ENCODE data around the gene NARS2.

Gene NARS2

DNA sequence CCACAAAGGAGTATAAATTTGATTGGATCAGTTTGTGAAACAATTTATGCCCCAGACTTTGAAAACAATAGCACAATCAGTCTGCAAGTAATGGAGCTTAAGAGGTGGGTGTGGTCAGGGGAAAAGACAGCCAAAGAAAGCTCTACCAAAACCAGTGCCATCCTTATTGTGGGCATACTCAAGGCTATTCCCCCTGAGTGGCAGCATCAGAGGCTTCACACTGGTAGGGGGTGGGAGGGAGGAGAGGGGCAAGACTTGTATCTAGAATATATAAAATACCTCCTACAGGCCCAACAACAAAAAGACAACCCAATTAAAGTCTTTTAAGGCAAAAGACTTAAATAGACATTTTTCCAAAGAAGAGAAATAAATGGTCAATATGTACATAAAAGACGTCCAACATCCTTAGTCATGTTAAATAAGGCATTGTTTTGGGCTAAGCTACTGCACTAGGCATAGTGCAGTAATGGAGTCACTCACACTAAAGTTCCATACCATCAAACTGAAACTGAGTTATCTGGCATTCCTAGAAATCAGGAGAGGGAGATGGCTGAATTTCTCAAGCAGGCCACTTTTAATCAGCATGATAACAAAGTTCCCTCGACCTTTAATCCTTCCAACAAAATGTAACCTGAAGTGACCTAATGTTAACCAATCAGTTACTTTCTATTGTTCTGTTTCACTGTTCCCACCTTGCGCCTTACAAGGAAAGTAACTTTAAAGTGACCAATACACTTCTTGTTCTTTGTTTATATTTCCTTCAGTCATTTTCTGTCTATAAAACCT lies 24.8 kb downstream of the NARS2 start:
- no peak overlapping the region for H3K9ac ChIP-seq (ENCODE audit: low read length)
- peaks cover 11% of the 10 kb centered on the region; the same call in 1 of the 2 replicates for H3K79me2 ChIP-seq (ENCODE audit: insufficient read depth, low read length)
- H3K4me2 ChIP-seq (ENCODE audit: low read depth, low read length, poor library complexity, severe bottlenecking), result no peak overlapping the region
- no peak overlapping the region for H3K27ac ChIP-seq (ENCODE audit: low read depth, low read length)
- no peaks in the 10 kb centered on the region for H3K9me2 ChIP-seq (replicated peaks; ENCODE audit: insufficient read depth, low read length)
- no peak overlapping the region for H3K4me3 ChIP-seq (ENCODE audit: insufficient read depth, low read length, poor library complexity, severe bottlenecking)
- no peaks in the 10 kb centered on the region for H3K36me3 ChIP-seq (ENCODE audit: low read length)
- no peaks in the 10 kb centered on the region for H3K27me3 ChIP-seq (ENCODE audit: low read length)
- H4K20me1 ChIP-seq (ENCODE audit: low read depth, low read length), result no peaks in the 10 kb centered on the region
- H3K9me3 ChIP-seq (ENCODE audit: insufficient read depth, low read length), result no peaks in the 10 kb centered on the region
- H2AFZ ChIP-seq (ENCODE audit: low read depth, low read length, severe bottlenecking), result no peak overlapping the region
- TF ChIP-seq, protein P1, sequence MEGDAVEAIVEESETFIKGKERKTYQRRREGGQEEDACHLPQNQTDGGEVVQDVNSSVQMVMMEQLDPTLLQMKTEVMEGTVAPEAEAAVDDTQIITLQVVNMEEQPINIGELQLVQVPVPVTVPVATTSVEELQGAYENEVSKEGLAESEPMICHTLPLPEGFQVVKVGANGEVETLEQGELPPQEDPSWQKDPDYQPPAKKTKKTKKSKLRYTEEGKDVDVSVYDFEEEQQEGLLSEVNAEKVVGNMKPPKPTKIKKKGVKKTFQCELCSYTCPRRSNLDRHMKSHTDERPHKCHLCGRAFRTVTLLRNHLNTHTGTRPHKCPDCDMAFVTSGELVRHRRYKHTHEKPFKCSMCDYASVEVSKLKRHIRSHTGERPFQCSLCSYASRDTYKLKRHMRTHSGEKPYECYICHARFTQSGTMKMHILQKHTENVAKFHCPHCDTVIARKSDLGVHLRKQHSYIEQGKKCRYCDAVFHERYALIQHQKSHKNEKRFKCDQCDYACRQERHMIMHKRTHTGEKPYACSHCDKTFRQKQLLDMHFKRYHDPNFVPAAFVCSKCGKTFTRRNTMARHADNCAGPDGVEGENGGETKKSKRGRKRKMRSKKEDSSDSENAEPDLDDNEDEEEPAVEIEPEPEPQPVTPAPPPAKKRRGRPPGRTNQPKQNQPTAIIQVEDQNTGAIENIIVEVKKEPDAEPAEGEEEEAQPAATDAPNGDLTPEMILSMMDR (IDR thresholded peaks at IDR 0.05; ENCODE audit: insufficient read depth, low read length, poor library complexity, severe bottlenecking), result no peak
- no peak for TF ChIP-seq EZH2phosphoT487 (conservative IDR thresholded peaks at IDR 0.05; ENCODE audit: low read length)
- no peaks in the 10 kb centered on the region for H3F3A ChIP-seq (ENCODE audit: insufficient read depth)

DNA sequence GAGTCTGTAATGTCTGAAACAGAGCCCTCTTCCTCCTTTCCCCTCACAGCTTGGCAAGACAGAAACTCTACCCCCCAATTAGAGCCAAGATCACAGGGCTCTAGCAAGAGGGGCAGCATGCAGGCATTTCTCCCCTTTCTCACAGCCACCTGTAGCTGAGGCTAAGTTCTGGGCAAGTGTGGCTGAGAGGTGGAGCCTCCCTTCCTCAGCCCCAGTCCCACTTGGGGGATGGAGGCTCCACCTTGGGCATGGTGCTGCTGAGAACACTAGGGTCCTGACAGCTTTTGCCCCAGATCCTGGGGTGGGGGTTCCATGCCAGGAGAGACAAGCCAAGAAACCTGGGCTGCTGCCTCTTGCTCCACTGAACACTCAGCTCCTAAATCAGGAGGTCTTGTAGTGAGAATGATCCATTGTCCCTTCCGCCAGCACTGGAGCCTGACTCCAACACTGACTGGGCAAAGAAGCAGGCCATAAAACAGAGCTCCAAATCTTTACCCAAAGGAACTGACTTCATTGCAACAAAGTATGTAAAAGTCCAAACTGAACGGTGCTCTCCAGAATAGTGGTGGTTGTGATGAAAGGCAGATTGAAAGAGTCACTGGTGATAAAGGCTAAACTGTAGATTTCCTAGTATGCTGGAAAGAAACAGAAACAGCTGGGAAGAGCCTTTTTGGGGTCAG lies 25.6 kb downstream of the NARS2 start:
- no peaks in the 10 kb centered on the region for H3K9me3 ChIP-seq (ENCODE audit: insufficient read depth, low read length)
- H4K20me1 ChIP-seq (ENCODE audit: low read depth, low read length), result no peaks in the 10 kb centered on the region
- H3K36me3 ChIP-seq (ENCODE audit: low read length), result no peaks in the 10 kb centered on the region
- H3K27me3 ChIP-seq (ENCODE audit: low read length), result no peaks in the 10 kb centered on the region
- no peak for TF ChIP-seq EZH2phosphoT487 (conservative IDR thresholded peaks at IDR 0.05; ENCODE audit: low read length)
- TF ChIP-seq, protein P1 (IDR thresholded peaks at IDR 0.05; ENCODE audit: insufficient read depth, low read length, poor library complexity, severe bottlenecking), result no peak
- no peaks in the 10 kb centered on the region for H3K9me2 ChIP-seq (replicated peaks; ENCODE audit: insufficient read depth, low read length)
- H2AFZ ChIP-seq (ENCODE audit: low read depth, low read length, severe bottlenecking), result no peak overlapping the region
- H3K79me2 ChIP-seq (ENCODE audit: insufficient read depth, low read length), result peaks cover 11% of the 10 kb centered on the region; the same call in 1 of the 2 replicates
- no peak overlapping the region for H3K27ac ChIP-seq (ENCODE audit: low read depth, low read length)
- H3K4me2 ChIP-seq (ENCODE audit: low read depth, low read length, poor library complexity, severe bottlenecking), result no peak overlapping the region
- no peaks in the 10 kb centered on the region for H3F3A ChIP-seq (ENCODE audit: insufficient read depth)
- no peak overlapping the region for H3K4me3 ChIP-seq (ENCODE audit: insufficient read depth, low read length, poor library complexity, severe bottlenecking)
- H3K9ac ChIP-seq (ENCODE audit: low read length), result no peak overlapping the region

DNA sequence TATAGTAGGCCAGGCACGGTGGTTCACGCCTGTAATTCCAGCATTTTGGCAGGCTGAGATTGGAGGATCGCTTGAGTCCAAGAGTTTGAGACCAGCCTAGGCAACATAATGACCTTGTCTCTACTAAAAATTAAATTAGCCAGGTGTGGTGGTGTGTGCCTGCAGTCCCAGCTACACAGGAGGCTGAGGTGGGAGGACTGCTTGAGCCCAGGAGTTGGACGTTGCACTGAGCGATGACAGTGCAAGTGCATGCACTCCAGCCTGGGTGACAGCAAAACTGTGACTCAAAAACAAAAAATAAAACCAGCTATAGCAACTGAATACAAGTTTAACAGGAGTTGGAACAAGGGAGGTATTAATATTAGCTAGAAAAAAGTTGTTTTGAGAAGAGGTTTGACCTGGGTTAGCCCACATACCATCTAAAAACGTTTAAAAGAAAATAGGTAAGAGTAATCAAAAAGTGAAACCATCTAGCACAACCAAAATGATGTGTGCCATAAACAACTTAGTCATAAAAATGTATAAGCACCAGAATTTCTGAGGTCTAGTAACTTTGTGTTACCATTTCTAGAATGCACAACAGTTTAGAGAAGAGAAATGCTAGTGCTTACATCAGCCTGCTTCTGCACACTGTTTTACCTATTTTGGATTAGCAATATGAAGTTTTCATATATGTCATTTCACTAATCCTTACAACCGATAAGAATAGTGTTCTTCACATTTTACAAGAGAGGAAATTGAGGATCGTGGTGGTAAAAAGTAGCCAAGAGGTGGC lies 26.5 kb downstream of the NARS2 start:
- H3K9me2 ChIP-seq (replicated peaks; ENCODE audit: insufficient read depth, low read length), result no peaks in the 10 kb centered on the region
- no peaks in the 10 kb centered on the region for H3K27me3 ChIP-seq (ENCODE audit: low read length)
- H3F3A ChIP-seq (ENCODE audit: insufficient read depth), result no peaks in the 10 kb centered on the region
- H2AFZ ChIP-seq (ENCODE audit: low read depth, low read length, severe bottlenecking), result no peak overlapping the region
- H3K9ac ChIP-seq (ENCODE audit: low read length), result no peak overlapping the region
- peaks cover 11% of the 10 kb centered on the region; the same call in 1 of the 2 replicates for H3K79me2 ChIP-seq (ENCODE audit: insufficient read depth, low read length)
- H3K4me2 ChIP-seq (ENCODE audit: low read depth, low read length, poor library complexity, severe bottlenecking), result no peak overlapping the region
- no peaks in the 10 kb centered on the region for H3K36me3 ChIP-seq (ENCODE audit: low read length)
- TF ChIP-seq, protein P1 (IDR thresholded peaks at IDR 0.05; ENCODE audit: insufficient read depth, low read length, poor library complexity, severe bottlenecking), result no peak
- no peak for TF ChIP-seq EZH2phosphoT487 (conservative IDR thresholded peaks at IDR 0.05; ENCODE audit: low read length)
- H4K20me1 ChIP-seq (ENCODE audit: low read depth, low read length), result no peaks in the 10 kb centered on the region
- H3K27ac ChIP-seq (ENCODE audit: low read depth, low read length), result no peak overlapping the region
- H3K4me3 ChIP-seq (ENCODE audit: insufficient read depth, low read length, poor library complexity, severe bottlenecking), result no peak overlapping the region
- no peaks in the 10 kb centered on the region for H3K9me3 ChIP-seq (ENCODE audit: insufficient read depth, low read length)

Data from SU-DHL-6 (cell line).